ENCODE data around the gene ANKRD16. TPM values are rescaled to one million over a fixed set of nuclear protein-coding genes. Genes with fewer than 3 reads are reported as not detected.

The ANKRD16 gene
- total and polyA plus RNA-seq, 2 of the 13 experiments (the other 11 are each of a cell fraction or from before 2014, with no cell fraction given), result 8.0 to 11.4 TPM

DNA sequence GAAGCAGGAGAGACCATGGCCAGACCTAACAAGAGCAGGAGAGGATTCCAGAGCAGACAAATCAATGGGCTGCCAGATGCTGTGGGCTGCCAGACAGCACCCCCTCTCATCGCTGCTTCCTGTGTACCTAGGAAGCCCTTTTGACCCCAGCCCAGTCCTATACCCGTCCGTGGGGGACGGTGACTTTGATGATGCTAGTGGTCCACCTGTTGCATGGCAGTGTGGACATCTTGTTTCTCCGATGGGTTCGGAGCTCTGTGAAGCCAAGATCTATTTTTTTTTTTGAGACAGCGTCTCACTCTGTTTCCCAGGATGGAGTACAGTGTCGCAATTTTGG is 58.3 kb downstream of the ANKRD16 start (continued):
- TF ChIP-seq, protein P1, sequence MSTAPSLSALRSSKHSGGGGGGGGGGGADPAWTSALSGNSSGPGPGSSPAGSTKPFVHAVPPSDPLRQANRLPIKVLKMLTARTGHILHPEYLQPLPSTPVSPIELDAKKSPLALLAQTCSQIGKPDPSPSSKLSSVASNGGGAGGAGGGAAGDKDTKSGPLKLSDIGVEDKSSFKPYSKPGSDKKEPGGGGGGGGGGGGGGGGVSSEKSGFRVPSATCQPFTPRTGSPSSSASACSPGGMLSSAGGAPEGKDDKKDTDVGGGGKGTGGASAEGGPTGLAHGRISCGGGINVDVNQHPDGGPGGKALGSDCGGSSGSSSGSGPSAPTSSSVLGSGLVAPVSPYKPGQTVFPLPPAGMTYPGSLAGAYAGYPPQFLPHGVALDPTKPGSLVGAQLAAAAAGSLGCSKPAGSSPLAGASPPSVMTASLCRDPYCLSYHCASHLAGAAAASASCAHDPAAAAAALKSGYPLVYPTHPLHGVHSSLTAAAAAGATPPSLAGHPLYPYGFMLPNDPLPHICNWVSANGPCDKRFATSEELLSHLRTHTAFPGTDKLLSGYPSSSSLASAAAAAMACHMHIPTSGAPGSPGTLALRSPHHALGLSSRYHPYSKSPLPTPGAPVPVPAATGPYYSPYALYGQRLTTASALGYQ (CRISPR knock-in tag; IDR thresholded peaks at IDR 0.05), result 0 out of 2 replicates have a peak, but pooled peaks have one; percentile 32
- TF ChIP-seq ZNF274 (CRISPR knock-in tag; IDR thresholded peaks at IDR 0.05) (no peak), SIN3B (IDR thresholded peaks at IDR 0.05; ENCODE audit: low read length) (no peak), ZSCAN9 (CRISPR knock-in tag; IDR thresholded peaks at IDR 0.05; ENCODE audit: borderline replicate concordance) (no peak), FOSL2 (CRISPR knock-in tag; IDR thresholded peaks at IDR 0.05) (0 out of 2 replicates have a peak, but pooled peaks have one; percentile 23), KAT8 (CRISPR knock-in tag; IDR thresholded peaks at IDR 0.05) (peak; percentile 39; the same call in 1 of the 2 replicates), MED1 (CRISPR knock-in tag; IDR thresholded peaks at IDR 0.05) (peak; percentile 61), RXRB (CRISPR knock-in tag; IDR thresholded peaks at IDR 0.05; ENCODE audit: borderline replicate concordance) (0 out of 2 replicates have a peak, but pooled peaks have one; percentile 37), ZSCAN31 (CRISPR knock-in tag; IDR thresholded peaks at IDR 0.05; ENCODE audit: low read depth) (0 out of 2 replicates have a peak, but pooled peaks have one; percentile 36), HOXA3 (CRISPR knock-in tag; IDR thresholded peaks at IDR 0.05) (peak; percentile 50; the same call in 1 of the 2 replicates), KLF16 (CRISPR knock-in tag; IDR thresholded peaks at IDR 0.05) (peak in 1 of 2 experiments; percentile 28; a peak in 1 of 4 replicates), ELF3 (CRISPR knock-in tag; IDR thresholded peaks at IDR 0.05) (peak; percentile 34; the same call in 1 of the 2 replicates), ZNF343 (CRISPR knock-in tag; IDR thresholded peaks at IDR 0.05) (no peak)
- TF ChIP-seq, protein P2, sequence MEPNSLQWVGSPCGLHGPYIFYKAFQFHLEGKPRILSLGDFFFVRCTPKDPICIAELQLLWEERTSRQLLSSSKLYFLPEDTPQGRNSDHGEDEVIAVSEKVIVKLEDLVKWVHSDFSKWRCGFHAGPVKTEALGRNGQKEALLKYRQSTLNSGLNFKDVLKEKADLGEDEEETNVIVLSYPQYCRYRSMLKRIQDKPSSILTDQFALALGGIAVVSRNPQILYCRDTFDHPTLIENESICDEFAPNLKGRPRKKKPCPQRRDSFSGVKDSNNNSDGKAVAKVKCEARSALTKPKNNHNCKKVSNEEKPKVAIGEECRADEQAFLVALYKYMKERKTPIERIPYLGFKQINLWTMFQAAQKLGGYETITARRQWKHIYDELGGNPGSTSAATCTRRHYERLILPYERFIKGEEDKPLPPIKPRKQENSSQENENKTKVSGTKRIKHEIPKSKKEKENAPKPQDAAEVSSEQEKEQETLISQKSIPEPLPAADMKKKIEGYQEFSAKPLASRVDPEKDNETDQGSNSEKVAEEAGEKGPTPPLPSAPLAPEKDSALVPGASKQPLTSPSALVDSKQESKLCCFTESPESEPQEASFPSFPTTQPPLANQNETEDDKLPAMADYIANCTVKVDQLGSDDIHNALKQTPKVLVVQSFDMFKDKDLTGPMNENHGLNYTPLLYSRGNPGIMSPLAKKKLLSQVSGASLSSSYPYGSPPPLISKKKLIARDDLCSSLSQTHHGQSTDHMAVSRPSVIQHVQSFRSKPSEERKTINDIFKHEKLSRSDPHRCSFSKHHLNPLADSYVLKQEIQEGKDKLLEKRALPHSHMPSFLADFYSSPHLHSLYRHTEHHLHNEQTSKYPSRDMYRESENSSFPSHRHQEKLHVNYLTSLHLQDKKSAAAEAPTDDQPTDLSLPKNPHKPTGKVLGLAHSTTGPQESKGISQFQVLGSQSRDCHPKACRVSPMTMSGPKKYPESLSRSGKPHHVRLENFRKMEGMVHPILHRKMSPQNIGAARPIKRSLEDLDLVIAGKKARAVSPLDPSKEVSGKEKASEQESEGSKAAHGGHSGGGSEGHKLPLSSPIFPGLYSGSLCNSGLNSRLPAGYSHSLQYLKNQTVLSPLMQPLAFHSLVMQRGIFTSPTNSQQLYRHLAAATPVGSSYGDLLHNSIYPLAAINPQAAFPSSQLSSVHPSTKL (CRISPR knock-in tag; IDR thresholded peaks at IDR 0.05), result peak; percentile 79
- TF ChIP-seq, protein P3, sequence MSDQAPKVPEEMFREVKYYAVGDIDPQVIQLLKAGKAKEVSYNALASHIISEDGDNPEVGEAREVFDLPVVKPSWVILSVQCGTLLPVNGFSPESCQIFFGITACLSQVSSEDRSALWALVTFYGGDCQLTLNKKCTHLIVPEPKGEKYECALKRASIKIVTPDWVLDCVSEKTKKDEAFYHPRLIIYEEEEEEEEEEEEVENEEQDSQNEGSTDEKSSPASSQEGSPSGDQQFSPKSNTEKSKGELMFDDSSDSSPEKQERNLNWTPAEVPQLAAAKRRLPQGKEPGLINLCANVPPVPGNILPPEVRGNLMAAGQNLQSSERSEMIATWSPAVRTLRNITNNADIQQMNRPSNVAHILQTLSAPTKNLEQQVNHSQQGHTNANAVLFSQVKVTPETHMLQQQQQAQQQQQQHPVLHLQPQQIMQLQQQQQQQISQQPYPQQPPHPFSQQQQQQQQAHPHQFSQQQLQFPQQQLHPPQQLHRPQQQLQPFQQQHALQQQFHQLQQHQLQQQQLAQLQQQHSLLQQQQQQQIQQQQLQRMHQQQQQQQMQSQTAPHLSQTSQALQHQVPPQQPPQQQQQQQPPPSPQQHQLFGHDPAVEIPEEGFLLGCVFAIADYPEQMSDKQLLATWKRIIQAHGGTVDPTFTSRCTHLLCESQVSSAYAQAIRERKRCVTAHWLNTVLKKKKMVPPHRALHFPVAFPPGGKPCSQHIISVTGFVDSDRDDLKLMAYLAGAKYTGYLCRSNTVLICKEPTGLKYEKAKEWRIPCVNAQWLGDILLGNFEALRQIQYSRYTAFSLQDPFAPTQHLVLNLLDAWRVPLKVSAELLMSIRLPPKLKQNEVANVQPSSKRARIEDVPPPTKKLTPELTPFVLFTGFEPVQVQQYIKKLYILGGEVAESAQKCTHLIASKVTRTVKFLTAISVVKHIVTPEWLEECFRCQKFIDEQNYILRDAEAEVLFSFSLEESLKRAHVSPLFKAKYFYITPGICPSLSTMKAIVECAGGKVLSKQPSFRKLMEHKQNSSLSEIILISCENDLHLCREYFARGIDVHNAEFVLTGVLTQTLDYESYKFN (CRISPR knock-in tag; conservative IDR thresholded peaks at IDR 0.05), result peak; percentile 65
- TF ChIP-seq, protein P4, sequence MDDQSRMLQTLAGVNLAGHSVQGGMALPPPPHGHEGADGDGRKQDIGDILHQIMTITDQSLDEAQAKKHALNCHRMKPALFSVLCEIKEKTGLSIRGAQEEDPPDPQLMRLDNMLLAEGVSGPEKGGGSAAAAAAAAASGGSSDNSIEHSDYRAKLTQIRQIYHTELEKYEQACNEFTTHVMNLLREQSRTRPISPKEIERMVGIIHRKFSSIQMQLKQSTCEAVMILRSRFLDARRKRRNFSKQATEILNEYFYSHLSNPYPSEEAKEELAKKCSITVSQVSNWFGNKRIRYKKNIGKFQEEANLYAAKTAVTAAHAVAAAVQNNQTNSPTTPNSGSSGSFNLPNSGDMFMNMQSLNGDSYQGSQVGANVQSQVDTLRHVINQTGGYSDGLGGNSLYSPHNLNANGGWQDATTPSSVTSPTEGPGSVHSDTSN (CRISPR knock-in tag; IDR thresholded peaks at IDR 0.05; ENCODE audit: borderline replicate concordance), result no peak
- TF ChIP-seq, protein P5, sequence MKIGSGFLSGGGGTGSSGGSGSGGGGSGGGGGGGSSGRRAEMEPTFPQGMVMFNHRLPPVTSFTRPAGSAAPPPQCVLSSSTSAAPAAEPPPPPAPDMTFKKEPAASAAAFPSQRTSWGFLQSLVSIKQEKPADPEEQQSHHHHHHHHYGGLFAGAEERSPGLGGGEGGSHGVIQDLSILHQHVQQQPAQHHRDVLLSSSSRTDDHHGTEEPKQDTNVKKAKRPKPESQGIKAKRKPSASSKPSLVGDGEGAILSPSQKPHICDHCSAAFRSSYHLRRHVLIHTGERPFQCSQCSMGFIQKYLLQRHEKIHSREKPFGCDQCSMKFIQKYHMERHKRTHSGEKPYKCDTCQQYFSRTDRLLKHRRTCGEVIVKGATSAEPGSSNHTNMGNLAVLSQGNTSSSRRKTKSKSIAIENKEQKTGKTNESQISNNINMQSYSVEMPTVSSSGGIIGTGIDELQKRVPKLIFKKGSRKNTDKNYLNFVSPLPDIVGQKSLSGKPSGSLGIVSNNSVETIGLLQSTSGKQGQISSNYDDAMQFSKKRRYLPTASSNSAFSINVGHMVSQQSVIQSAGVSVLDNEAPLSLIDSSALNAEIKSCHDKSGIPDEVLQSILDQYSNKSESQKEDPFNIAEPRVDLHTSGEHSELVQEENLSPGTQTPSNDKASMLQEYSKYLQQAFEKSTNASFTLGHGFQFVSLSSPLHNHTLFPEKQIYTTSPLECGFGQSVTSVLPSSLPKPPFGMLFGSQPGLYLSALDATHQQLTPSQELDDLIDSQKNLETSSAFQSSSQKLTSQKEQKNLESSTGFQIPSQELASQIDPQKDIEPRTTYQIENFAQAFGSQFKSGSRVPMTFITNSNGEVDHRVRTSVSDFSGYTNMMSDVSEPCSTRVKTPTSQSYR (CRISPR knock-in tag; IDR thresholded peaks at IDR 0.05; ENCODE audit: borderline replicate concordance), result peak; percentile 79; the same call in 1 of the 2 replicates
